Brain microvascular endothelial cell (primary cell): ENCODE results near the gene LDLRAD4.

Experiments
- DNase-seq: peaks from one replicate; pipeline ENCODE4 v3.0.0-alpha.2; 2020
- H3K27ac ChIP-seq: fragments of 250-450 bp; sonication (Bioruptor Pico); 2 replicates; pipeline ENCODE4 v1.5.1; 2020; ENCODE audit warnings: mild to moderate bottlenecking, moderate library complexity
- H3K27me3 ChIP-seq: fragments of 250-450 bp; sonication (Bioruptor Pico); replicated peaks from 2 replicates; pipeline ENCODE4 v1.5.1; 2020; ENCODE audit warnings: mild to moderate bottlenecking
- H3K36me3 ChIP-seq: fragments of 250-450 bp; sonication (Bioruptor Pico); replicated peaks from 2 replicates; pipeline ENCODE4 v1.5.1; 2020; ENCODE audit warnings: mild to moderate bottlenecking
- H3K4me3 ChIP-seq: 2 replicates; pipeline ENCODE4 v1.5.1; 2011; ENCODE audit warnings: low read depth, mild to moderate bottlenecking, control low read depth, low read length, moderate library complexity
- in situ Hi-C: cut with HindIII; loops from 2 replicates; pipeline ENCODE4 v1.10.0; 2017; ENCODE audit warnings: low sequenced_read_pairs, low pct_ligation_motif_present
- TF ChIP-seq, protein P1 (sequence below): IDR thresholded peaks from 2 replicates; pipeline ENCODE4 v1.5.1; 2011; ENCODE audit warnings: low read depth, mild to moderate bottlenecking, moderate library complexity, low read length, control low read depth, inconsistent platforms; ENCODE audit errors: missing control alignments

Gene LDLRAD4

DNA sequence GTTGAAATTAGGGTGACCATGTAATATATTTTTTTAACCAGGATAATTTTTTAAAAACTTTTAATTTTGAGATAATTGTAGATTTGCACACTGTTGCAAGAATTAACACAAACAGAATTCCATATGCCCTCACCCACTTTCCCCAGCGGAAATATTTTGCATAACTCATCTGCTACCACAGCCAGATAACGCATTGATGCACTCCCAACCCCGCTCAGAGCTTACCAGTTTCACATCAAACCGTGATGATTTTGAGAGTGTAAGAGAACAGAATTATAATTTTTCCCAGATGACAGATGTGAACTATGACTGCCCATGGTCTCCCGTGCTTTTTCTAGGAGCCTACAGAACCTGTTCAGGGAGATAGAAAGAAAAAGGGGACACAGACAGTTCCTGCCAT, 35.2 kb upstream of the LDLRAD4 start:
- no peaks in the 10 kb centered on the region for H3K27me3 ChIP-seq
- H3K27ac ChIP-seq: no peak overlapping the region
- H3K4me3 ChIP-seq: no peak overlapping the region
- in situ Hi-C loops: no loop called here
- H3K36me3 ChIP-seq: no peaks in the 10 kb centered on the region
- TF ChIP-seq, protein P1, sequence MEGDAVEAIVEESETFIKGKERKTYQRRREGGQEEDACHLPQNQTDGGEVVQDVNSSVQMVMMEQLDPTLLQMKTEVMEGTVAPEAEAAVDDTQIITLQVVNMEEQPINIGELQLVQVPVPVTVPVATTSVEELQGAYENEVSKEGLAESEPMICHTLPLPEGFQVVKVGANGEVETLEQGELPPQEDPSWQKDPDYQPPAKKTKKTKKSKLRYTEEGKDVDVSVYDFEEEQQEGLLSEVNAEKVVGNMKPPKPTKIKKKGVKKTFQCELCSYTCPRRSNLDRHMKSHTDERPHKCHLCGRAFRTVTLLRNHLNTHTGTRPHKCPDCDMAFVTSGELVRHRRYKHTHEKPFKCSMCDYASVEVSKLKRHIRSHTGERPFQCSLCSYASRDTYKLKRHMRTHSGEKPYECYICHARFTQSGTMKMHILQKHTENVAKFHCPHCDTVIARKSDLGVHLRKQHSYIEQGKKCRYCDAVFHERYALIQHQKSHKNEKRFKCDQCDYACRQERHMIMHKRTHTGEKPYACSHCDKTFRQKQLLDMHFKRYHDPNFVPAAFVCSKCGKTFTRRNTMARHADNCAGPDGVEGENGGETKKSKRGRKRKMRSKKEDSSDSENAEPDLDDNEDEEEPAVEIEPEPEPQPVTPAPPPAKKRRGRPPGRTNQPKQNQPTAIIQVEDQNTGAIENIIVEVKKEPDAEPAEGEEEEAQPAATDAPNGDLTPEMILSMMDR: no peak
- no peak for DNase-seq

DNA sequence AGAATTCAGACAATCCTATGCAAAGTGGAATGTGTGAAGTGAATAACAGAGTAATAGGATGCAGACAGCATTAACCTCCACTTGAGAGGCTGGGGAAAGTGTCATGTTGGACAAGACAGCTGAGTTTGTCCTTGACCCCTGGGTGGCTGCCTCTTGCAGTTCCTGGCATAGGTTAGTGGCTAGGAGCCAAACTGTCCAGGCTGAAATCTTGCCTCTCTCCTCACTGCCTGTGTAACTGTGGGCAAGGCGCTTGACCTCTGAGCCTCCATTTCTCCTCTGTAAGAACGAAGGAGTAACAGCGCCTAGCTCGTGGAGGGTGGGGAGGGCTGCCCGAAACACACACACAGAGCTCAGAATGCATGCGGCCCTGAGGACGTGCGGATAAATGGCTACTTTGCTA, 34.8 kb upstream of the LDLRAD4 start:
- TF ChIP-seq, protein P1: no peak
- DNase-seq: no peak
- Histone ChIP-seq H3K27me3 (no peaks in the 10 kb centered on the region), H3K27ac (no peak overlapping the region), H3K36me3 (no peaks in the 10 kb centered on the region), H3K4me3 (no peak overlapping the region)
- in situ Hi-C loops: no loop called here

DNA sequence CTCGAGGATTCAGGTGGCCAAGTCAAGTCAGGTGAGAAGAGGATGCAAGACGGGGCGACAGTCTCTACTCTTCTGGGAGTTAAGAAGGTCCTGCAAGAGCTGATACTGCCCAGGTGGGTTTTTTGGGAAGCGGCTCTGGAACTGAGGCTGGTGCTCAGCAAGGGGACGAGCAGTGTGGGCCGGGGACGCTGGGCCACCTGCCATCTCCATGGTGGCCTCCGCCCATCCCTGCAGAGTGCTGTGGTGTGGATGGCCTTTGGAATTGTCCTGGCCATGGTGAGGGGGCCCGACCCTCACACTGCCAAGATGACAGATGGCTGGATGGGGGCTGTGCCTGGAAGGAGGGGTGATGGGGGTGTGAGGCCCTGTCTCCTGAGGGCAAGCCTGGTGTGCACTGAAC, 34.2 kb upstream of the LDLRAD4 start:
- Histone ChIP-seq H3K4me3 (no peak overlapping the region), H3K36me3 (no peaks in the 10 kb centered on the region), H3K27ac (no peak overlapping the region), H3K27me3 (no peaks in the 10 kb centered on the region)
- no peak for DNase-seq
- in situ Hi-C loops: no loop called here
- TF ChIP-seq, protein P1: no peak

DNA sequence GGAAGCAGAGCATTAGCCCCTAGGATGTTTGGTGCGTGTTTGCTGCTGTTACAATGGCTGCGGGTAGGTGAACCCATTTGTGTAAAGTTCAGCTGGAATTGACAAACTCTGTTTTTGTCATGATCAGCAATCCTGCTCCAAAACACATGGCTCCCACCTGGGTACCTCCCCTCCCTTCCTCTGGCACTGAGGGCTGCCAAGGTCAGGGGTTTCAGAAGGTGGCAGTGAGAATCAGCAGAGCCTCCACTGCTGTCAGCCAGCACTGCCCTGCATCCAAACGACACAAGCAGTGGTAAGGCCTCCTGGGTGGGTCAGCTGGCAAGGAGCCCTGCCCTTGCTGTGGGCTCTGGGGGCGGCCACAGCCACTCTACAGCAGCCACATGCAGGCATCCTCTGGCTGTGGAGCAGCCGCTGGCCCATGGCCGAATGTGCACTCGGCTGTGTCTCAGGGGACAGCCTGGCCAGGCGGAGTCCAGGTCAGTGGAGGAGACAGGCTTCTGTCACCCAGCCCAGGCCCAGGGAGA, 32.8 kb upstream of the LDLRAD4 start:
- DNase-seq: no peak
- in situ Hi-C loops: no loop called here
- no peaks in the 10 kb centered on the region for H3K27me3 ChIP-seq
- no peak overlapping the region for H3K27ac ChIP-seq
- H3K4me3 ChIP-seq: no peak overlapping the region
- TF ChIP-seq, protein P1: no peak
- no peaks in the 10 kb centered on the region for H3K36me3 ChIP-seq

DNA sequence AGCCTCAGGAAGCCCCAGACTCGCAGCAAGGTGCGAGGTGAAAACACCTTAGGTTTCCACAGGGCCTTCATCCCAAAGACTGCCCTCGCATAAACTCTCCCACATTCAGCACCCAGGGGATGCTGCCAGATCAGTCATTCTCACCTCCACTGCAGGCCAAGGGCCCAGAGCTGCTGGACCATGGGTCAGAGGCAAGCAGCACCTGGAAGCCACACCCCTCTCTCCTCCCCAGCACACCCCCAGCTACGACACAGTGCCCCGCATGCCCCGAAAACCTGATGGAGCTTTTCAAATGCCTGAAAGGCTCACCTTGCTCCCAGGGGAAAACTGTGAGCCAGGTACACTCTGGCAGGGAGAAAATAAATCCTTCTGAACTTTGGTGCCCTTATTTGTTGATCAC, 31.9 kb upstream of the LDLRAD4 start:
- in situ Hi-C loops: no loop called here
- Histone ChIP-seq H3K4me3 (no peak overlapping the region), H3K36me3 (no peaks in the 10 kb centered on the region), H3K27me3 (no peaks in the 10 kb centered on the region), H3K27ac (no peak overlapping the region)
- DNase-seq: no peak
- TF ChIP-seq, protein P1: no peak

DNA sequence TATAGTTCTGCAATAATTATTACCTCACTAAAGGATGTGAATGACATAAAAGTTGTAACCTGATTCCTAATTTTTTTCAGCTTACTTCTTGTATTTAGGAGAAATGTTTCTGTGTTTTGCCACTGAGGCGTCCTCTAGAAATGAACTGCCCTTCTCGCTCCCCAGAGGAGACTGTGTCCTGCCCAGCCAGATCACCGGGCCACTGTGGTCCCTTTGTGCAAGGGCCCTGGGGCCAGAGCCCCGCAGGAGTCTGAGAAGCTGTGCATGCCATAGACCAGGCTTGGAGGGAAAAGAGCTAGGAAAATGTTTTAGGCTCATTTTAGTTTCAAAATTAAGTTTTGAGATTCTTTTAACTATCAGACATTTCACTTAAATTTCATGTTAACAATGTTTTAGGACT, 31.1 kb upstream of the LDLRAD4 start:
- Histone ChIP-seq H3K27ac (no peak overlapping the region), H3K36me3 (no peaks in the 10 kb centered on the region), H3K27me3 (no peaks in the 10 kb centered on the region), H3K4me3 (no peak overlapping the region)
- no peak for DNase-seq
- TF ChIP-seq, protein P1: no peak
- in situ Hi-C loops: no loop called here
